ENCODE data around the gene GLI1.
"Not testable (repeated sequence)": the region's sequence is repeated elsewhere in the genome, so short reads cannot be mapped to it uniquely, and the experiment has no call there.

GLI1 gene

GRCh38 chr12:57513266-57513665 lies 53.7 kb downstream of the GLI1 start:
- no peak for ATAC-seq
- TF ChIP-seq ISL1 (CRISPR knock-in tag; IDR thresholded peaks at IDR 0.05) (no peak), PATZ1 (CRISPR knock-in tag; IDR thresholded peaks at IDR 0.05; ENCODE audit: borderline replicate concordance) (no peak), ARNTL (CRISPR knock-in tag; IDR thresholded peaks at IDR 0.05; ENCODE audit: borderline replicate concordance, low read depth) (no peak), GLIS3 (CRISPR knock-in tag; IDR thresholded peaks at IDR 0.05) (no peak), TCF4 (CRISPR knock-in tag; IDR thresholded peaks at IDR 0.05; ENCODE audit: borderline replicate concordance) (no peak), CREB5 (CRISPR knock-in tag; IDR thresholded peaks at IDR 0.05; ENCODE audit: low read depth) (no peak), TSHZ2 (CRISPR knock-in tag; IDR thresholded peaks at IDR 0.05) (no peak), OSR1 (CRISPR knock-in tag; IDR thresholded peaks at IDR 0.05) (no peak), ZFP3 (CRISPR knock-in tag; IDR thresholded peaks at IDR 0.05) (no peak), CSRNP3 (CRISPR knock-in tag; IDR thresholded peaks at IDR 0.05) (no peak), TOX (CRISPR knock-in tag; IDR thresholded peaks at IDR 0.05; ENCODE audit: borderline replicate concordance) (no peak), ESRRG (CRISPR knock-in tag; IDR thresholded peaks at IDR 0.05) (no peak), SNAI2 (CRISPR knock-in tag; IDR thresholded peaks at IDR 0.05) (no peak), ZNF565 (CRISPR knock-in tag; conservative IDR thresholded peaks at IDR 0.05; ENCODE audit: low read depth) (no peak), ZC3H10 (CRISPR knock-in tag; IDR thresholded peaks at IDR 0.05) (no peak), ZNF8 (CRISPR knock-in tag; IDR thresholded peaks at IDR 0.05) (no peak), POU6F1 (CRISPR knock-in tag; IDR thresholded peaks at IDR 0.05; ENCODE audit: borderline replicate concordance, low read depth) (no peak), BACH2 (CRISPR knock-in tag; IDR thresholded peaks at IDR 0.05; ENCODE audit: borderline replicate concordance) (no peak)

- ATAC-seq, result not testable (repeated sequence)
Measured at GRCh38 chr12:57513677-57514076, 54.1 kb downstream of the GLI1 start.

GRCh38 chr12:57514246-57514645 lies 54.7 kb downstream of the GLI1 start:
- not testable (repeated sequence) for ATAC-seq

- TF ChIP-seq ZFP30 (CRISPR knock-in tag; IDR thresholded peaks at IDR 0.05) (no peak), ARNTL (CRISPR knock-in tag; IDR thresholded peaks at IDR 0.05; ENCODE audit: borderline replicate concordance, low read depth) (no peak)
- no peak for ATAC-seq
Measured at GRCh38 chr12:57514720-57515407, 55.3 kb downstream of the GLI1 start.

All from SK-N-SH treated with all-trans-retinoic acid at 6 μM for 48 hours (cell line).